Stimulated activated CD8-positive, alpha-beta memory T cell treated with anti-CD3 and anti-CD28 coated beads, Interleukin-7, amount 100 ng/mL, for 24 hours (primary cell): ENCODE measurements around the gene TSSK6.
"Not testable (repeated sequence)": the region's sequence is repeated elsewhere in the genome, so short reads cannot be mapped to it uniquely, and the experiment has no call there.

Experiments
- DNase-seq: peaks from one replicate; pipeline ENCODE4 v3.0.0-alpha.2; 2020; ENCODE audit warnings: low read depth

TSSK6 gene

DNA sequence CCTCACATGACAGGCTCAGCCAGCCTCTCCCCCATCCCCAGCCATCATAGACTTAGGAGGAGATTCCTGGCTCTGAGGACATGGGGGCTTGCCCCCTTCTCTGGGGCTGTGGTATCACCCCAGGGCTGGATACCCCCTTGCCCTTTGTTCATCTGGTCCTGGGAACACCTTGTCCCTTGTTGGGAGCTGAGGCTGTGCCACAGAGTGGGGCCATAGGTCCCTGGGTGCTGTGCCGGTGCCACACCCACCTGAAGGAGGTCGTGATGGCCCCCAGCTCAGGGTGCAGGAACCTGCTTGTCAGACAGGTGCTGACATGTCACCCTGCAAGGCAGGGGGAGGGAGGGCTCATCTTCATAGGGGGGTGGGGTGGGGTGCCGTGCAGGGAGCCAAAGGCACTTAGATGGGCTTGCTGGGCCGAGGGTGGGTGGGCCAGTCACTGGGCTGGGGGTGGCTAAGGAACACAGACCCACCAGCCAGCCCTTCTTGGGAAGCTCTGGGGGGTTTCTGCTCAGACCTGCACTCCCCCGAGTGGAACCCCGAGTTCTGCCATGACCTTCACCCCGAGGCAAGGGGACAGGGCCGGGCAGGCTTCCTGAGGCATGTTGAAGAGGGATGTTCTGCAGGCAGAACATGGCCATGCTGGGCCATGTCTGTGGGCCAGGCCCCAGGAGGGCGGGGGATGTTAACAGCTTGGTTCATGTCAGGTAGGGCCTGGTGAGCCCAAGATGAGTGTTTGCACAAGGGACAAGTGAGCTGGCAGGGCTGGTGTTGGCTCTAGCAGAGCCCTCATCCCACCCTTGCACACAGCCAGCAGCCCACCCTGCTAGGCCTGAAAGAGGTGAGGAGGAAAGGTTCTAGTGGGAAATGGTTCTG lies 28.0 kb downstream of the TSSK6 start:
- DNase-seq, result no peak

DNA sequence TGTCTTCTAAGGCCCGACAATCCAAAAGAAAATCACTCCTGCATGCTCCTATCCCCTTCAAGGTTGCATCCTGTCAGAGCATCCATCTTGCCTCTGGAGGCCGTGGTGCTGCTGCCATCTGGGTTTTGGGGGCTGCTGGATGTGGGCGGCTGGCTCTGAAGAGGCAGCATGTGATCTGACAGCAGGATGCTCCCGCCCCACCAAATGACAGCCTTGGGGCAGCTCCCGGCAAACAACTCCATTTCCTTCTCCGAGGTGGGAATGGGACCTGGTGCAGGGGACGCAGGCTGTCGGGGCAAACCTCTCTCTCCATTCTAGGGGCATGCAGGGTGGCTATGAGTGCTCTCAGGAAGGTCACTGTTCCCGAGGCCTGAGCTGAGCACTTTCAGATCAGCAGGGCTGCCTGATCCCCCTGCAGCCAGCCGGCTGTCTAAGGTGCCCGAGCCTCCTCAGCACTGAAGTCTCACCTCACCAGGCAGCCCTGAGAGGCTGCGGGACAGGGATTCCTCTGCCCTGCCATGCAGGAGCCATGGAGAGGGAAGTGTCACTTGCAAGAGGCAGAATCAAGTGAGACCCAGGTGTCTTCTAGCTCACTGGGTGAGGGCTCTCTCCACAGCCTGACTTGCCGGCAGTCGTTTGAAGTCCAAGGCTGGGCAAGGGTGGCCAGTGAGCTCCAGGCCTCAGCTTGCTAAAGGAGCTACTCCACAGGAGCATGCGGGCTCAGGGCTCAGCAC lies 28.8 kb downstream of the TSSK6 start:
- DNase-seq, result no peak

GRCh38 chr19:19485998-19486290 lies 29.4 kb downstream of the TSSK6 start:
- DNase-seq, result no peak

DNA sequence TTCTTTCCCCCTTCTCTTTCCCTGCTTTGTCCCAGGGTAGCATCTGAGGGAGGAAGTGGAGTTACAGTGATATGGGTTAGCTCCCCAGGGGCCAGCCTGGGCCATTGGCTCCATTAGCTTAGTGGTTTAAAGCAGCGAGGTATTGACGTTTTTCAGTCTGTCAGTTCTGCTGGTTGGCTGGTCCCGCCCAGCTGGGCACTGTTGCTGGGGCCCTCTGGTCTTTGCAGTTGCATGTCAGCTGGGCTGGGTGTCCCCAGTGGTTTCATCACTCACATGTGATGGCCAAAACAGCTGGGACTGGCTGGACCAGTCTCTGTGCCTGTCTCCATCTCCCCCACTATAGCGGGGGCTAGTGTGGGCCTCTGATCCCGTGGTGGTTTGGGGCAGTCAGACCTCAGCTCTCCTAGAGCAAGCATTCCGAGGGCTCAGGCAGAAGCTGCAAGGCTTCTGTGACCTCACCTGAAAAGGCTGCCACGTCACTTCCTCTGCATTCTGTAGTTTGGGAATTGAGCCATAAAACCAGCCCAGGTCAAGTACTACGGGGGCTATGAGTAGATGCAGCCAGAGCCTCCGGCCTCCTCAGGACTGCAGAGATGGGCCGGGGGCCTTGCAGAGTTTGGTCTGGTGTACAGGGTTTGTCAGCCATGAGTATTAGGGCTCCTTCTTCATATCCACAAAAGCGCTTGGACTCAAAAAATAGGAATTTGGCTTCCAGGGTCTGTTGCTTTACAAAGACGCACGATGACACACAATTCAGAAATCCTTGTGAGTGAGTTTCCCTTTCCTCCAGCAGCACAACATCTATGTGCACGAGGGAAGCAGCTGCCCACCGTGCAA lies 30.0 kb downstream of the TSSK6 start:
- DNase-seq, result no peak

GRCh38 chr19:19482809-19483596 lies 32.3 kb downstream of the TSSK6 start:
- no peak for DNase-seq

- no peak for DNase-seq
Measured at GRCh38 chr19:19480688-19481087, 34.7 kb downstream of the TSSK6 start.

- no peak for DNase-seq
Measured at GRCh38 chr19:19477705-19478383, 37.5 kb downstream of the TSSK6 start.

- DNase-seq, result no peak
Measured at GRCh38 chr19:19475849-19476828, 39.2 kb downstream of the TSSK6 start.

DNA sequence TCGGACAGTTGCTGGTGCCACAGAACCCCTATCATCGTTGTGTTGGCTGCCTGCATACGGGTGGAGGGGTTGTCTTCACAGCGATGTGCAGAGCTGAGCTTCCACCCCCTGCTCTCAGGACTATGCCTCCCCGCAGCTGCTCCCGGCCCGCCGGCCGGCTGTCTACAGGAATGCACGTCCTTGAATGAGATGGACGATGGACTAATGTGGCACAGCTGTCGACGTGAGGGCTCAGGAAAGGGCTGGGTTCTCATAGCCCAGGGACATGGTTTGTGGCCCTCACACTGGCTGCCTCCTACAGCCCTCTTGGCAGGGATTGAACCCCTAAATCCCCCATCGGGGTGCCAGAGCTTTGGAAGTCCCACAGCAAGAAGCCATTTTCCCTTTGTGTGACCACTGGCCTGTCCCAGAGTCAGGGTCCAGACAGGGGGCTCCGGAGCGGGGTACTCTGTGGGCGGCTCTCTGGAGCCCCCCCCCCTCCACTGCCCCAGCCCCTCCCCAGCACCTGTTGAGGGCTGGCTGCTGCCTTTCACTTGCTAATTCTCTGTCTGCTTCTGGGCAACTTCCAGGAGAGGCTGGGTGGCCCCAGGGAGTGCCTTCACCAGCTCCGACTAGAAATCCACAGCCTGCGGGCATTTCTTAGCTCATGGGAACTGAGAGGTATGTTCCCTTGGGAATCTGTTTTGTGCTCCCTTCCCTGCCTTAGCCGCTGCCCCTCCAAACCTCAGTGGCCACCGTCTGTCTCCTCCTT lies 40.2 kb downstream of the TSSK6 start:
- DNase-seq, result no peak

DNA sequence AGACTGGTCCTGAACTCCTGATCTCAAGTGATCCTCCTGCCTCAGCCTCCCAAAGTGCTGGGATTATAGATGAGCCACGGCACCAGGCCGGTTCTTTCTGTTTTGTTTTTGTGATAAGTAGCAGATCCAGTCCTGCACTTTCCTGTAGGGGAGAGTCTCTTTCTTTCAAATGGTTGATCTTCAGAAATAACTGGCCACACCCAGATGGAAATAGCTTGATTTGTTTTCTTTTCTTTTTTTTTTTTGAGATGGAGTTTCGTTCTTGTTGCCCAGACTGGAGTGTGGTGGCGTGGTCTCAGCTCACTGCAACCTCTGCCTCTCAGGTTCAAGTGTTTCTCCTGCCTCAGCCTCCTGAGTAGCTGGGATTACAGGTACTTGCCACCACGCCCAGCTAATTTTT lies 43.2 kb downstream of the TSSK6 start:
- DNase-seq, result not testable (repeated sequence)

- DNase-seq, result no peak
Measured at GRCh38 chr19:19471682-19472081, 43.7 kb downstream of the TSSK6 start.

DNA sequence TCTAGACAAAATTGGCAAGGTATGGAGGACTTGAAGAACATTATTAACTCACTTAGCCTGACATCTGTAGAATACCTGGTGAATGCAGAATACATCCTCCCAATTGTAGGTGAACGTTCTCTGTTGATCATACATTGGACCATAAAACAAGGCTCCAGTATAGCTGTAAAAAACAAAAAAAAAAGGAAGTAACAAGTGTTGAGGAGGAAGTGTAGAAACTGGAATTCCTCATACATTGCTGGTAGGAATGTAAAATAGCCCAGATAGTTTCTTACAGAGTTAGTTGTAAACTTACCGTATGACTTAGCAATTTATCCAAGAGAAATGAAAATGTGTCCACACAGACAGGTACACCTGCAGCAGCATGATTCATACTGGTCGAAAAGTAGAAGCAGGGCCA lies 44.8 kb downstream of the TSSK6 start:
- no peak for DNase-seq

- no peak for DNase-seq
Measured at GRCh38 chr19:19468424-19469050, 46.8 kb downstream of the TSSK6 start.

DNA sequence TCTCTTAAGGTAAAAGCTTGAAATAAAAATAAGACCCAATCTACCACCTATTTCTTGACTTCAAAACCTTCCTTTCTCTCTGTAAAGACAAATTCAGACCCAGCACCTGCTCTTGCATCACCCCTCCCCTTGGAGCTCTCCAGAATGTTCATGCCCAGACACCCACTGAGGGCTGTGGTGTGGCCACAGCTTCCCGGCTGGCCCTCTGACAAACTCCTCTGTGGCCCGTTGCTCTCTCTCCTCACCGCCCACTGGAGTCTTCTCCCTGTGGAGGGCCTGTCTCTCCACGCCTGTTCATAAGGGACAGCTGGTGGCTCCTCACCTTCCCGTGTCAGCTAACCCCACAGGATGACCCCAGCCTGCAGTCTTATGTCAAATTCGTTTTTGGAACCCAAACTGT lies 49.1 kb downstream of the TSSK6 start:
- DNase-seq, result no peak

- no peak for DNase-seq
Measured at GRCh38 chr19:19465436-19466070, 49.8 kb downstream of the TSSK6 start.

DNA sequence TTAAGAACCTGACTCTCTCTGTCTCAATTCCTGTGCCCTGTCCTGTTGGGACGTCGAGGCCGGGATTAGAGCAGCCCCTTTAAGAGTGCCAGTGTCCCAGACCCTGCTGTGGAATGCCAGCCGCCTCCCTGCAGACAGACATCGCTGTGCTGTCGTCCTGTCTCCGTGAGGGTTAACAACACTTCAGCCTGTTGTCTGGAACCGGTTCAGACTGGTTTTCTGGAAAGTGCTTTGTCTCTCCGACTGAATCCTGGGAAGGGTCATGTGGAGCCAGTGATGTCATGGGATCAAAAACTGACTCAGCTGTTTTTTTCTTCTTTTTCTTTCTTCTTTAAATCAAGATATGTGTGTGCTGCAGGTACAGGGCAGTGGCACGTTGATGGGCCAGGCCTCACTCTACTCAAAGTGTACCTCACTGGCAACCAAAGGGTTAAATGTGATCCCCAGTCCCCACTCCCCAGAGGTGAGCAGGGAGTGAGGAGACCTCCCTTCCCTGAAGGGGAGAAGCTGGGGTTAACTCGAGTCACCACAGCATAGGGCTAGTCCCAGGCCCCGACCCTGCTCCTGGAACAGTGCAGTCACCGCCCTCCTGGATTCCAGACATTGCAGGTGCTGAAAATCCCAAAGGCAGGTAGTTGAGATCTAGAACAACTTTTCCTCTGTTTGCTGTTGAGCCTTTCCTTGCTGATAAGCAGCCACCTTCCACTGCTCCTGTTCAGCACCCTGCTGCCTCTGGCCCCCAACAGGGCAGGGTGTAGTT lies 50.8 kb downstream of the TSSK6 start:
- DNase-seq, result no peak
